HG02870 (cell line): ENCODE data around the gene LIAS.

Experiments
- ATAC-seq: cut with Tn5 transposase; IDR thresholded peaks from one replicate; pipeline ENCODE4 v1.9.1; 2021; ENCODE audit warnings: mild to moderate bottlenecking, moderate library complexity; ENCODE audit not compliant: unreplicated experiment

LIAS gene

DNA sequence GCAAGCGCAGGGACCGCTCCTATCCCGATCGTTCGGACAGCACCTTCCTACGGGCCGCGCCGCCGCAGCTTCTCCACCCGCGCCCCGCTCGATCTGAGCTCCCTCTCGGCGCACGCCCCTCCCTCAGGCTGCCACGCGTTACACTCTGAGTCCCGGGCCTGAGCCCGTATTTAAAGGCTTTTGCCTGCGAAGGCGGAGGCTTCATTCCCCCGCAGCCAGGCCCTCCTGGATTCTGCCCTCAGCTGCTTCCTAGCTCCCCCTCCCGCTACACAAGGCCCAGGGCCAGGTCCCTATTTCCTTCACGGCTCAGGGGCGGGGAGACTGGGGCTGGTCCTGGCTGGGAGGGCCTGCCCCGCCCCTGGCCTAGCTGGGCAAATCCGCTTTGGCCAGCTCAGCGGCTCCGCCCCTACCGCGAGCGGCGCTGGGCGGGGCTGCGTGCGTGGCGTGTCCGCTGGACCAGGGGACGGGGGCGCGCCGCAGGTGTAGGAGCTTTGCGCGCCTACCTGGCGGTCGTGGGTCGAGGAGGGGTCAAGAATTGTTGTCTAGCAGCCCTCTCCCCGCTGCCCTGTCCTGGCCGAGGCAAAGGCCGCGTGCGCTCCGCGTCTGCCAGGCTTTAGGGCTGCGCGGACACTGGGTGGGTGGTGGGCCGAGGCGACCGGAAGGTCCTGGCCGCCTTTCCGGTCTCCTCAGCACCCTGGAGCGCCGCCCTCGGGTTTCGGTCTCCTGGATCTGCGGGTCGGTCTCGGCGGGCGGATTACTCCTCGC lies 68.6 kb downstream of the LIAS start, which contains the start of gene UGDH:
Gene UGDH (minus strand): TSS at position 144 of the 765 bp plus-strand sequence. CDS start 5,927 bp downstream, outside the sequence.
- ATAC-seq, result peak; percentile 93

DNA sequence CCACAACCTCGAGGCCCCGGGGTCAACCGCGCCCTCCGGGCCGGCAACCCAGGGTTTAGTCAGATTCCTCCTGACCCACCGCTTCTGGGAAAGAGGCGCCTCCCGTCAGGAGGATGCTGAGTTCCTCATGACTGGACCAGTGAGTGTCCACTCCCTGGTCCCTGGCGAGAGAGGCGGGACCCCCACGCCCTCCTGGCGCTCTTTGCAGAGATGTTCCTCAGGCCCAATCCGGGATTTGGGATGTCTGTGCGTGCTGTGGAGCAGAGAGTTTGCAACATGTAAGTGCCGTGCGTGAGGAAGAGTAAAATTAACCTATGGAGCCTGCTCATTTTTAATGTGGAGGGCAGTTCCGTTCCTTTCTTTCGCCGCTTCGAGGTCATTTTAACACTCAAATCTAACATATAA lies 69.2 kb downstream of the LIAS start:
- ATAC-seq, result no peak
